A673 (cell line): Measurements from ENCODE around the gene LATS2. TPM values are rescaled to one million over a fixed set of nuclear protein-coding genes. Genes with fewer than 3 reads are reported as not detected.

Experiments
- BruUV-seq: library from RNA; stranded (reverse); fragments of 400-500 nt; replicated peaks from 2 replicates; lab custom pipeline; 2021; lab: Mats Ljungman, UMichigan
- CTCF ChIA-PET: fragments of 300-600 bp; sonication (Branson Sonifier 250); formaldehyde crosslinking; loops from one replicate; lab custom pipeline; 2022; ENCODE audit warnings: antibody characterized with exemption; lab: Charles Lee
- POLR2A ChIA-PET: fragments of 300-600 bp; sonication (Branson Sonifier 250); formaldehyde crosslinking; loops from one replicate; lab custom pipeline; 2022; ENCODE audit warnings: antibody characterized with exemption; ENCODE audit not compliant: low non-redundant PET; lab: Charles Lee
- DNase-seq: peaks from one replicate; pipeline ENCODE4 v3.0.0-alpha.2; 2015; ENCODE audit warnings: low spot score
- H3K27ac ChIP-seq: fragments of 200-600 bp; sonication (generic); 2 replicates; pipeline ENCODE4 v1.5.1; 2016; ENCODE audit warnings: mixed run types, low read depth, mild to moderate bottlenecking, mixed read lengths, antibody characterized with exemption, low read length; ENCODE audit not compliant: poor library complexity, severe bottlenecking
- H3K27me3 ChIP-seq: fragments of 200-600 bp; sonication (generic); replicated peaks from 2 replicates; pipeline ENCODE4 v1.6.1; 2017; ENCODE audit warnings: mixed run types, low read depth, mild to moderate bottlenecking, mixed read lengths, antibody characterized with exemption, low read length; ENCODE audit not compliant: insufficient read depth, poor library complexity
- H3K36me3 ChIP-seq: fragments of 200-600 bp; sonication (generic); 2 replicates; pipeline ENCODE4 v1.6.1; 2016; ENCODE audit warnings: mixed run types, mild to moderate bottlenecking, mixed read lengths, antibody characterized with exemption, low read length; ENCODE audit not compliant: insufficient read depth, poor library complexity, severe bottlenecking
- H3K4me1 ChIP-seq: fragments of 200-600 bp; sonication (generic); 2 replicates; pipeline ENCODE4 v1.6.1; 2017; ENCODE audit warnings: mixed run types, mild to moderate bottlenecking, mixed read lengths, antibody characterized with exemption, low read length; ENCODE audit not compliant: insufficient read depth, poor library complexity, severe bottlenecking
- H3K4me3 ChIP-seq: fragments of 200-600 bp; sonication (generic); 2 replicates; pipeline ENCODE4 v1.5.1; 2016; ENCODE audit warnings: low read depth, mixed run types, mild to moderate bottlenecking, mixed read lengths, low read length; ENCODE audit not compliant: poor library complexity, severe bottlenecking
- H3K9me3 ChIP-seq: fragments of 200-600 bp; sonication (generic); 2 replicates; pipeline ENCODE4 v1.6.1; 2016; ENCODE audit warnings: mixed run types, low read depth, mild to moderate bottlenecking, mixed read lengths, antibody characterized with exemption, low read length; ENCODE audit not compliant: poor library complexity, severe bottlenecking
- CTCF ChIP-seq: fragments of 300-800, 200-600 bp; sonication (generic); conservative IDR thresholded peaks from 2 replicates; pipeline ENCODE4 v1.5.1; 2017; ENCODE audit warnings: low read depth, mild to moderate bottlenecking, antibody characterized with exemption, low read length, moderate library complexity, mixed read lengths
- EZH2 ChIP-seq: fragments of 200-600 bp; sonication (generic); IDR thresholded peaks from 2 replicates; pipeline ENCODE4 v1.6.1; 2017; ENCODE audit warnings: borderline replicate concordance, low read depth, mild to moderate bottlenecking, mixed read lengths, antibody characterized with exemption, low read length; ENCODE audit not compliant: poor library complexity, severe bottlenecking
- intact Hi-C: fragments of 100-400 bp; cut with micrococcal nuclease; formaldehyde crosslinking; loops from one replicate; pipeline ENCODE4 v1.10.0; 2022; ENCODE audit not compliant: unreplicated experiment
- total RNA-seq: library from RNA; stranded (reverse); gene quantifications from 2 replicates; pipeline ENCODE4 v1.2.3, GENCODE V29; 2021

The LATS2 gene
- total RNA-seq, 1 experiment from 2014 or later: 13.1 TPM

DNA sequence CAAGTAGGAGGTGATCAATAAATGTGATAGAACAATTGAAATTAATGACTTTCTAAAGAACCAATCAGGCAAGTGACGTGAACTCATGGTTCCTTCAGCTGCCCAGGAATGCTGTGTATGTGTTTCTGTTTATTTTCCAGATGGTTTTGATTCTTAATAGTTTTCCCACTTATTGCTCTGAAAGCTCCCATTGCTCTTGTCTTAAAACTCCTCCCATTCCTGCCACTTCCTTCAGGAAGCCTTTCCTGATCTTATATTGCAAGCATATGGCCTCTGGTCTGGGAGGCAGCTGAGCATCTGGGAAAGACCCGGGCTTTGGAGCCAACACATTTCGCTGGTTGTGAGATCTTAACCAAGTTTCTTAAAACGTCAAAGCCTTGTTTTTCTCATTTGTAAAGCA, 17.1 kb upstream of the LATS2 start:
- no peak overlapping the region for H3K4me3 ChIP-seq
- TF ChIP-seq CTCF: no peak
- TF ChIP-seq EZH2: no peak
- H3K27ac ChIP-seq: no peak overlapping the region
- CTCF ChIA-PET: interaction anchor here (0.6 kb wide), 1 partner anchor 132 kb away, joined by 5 read pairs; no protein-coding TSS in a partner anchor
- BruUV-seq: no TSS peak
- POLR2A ChIA-PET: no interaction called here
- intact Hi-C loops: no loop called here
- no peak for DNase-seq
- no peaks in the 10 kb centered on the region for H3K4me1 ChIP-seq
- no peaks in the 10 kb centered on the region for H3K9me3 ChIP-seq
- H3K27me3 ChIP-seq: no peaks in the 10 kb centered on the region
- H3K36me3 ChIP-seq: no peaks in the 10 kb centered on the region

DNA sequence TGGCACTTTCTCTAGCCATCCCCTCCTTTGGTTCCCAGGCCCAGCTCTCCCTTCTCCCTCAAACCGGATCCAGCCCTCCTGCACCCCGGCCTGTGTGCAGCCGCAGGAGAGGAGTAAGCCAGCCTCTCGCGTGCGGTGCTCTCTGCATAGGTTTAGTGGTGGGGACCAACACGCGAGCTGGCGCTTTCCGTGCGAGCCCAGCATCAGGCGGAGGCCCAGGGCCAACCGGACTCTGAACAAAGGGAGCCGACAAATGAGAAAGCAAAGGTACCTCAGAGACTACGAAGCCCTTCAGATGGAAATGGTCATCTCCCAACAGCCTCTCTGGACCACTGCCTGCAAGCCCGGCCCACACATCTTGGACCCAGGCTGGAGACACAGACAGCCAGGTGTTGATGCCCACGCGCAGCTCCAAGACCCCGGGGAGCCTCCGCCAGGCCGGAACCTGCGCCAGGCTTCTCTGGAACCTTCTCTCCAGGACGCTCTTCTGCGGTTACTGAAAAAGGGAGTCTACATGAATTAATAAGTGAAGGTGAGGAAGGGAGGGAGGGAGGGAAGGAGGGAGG, 16.5 kb upstream of the LATS2 start:
- intact Hi-C loops: no loop called here
- TF ChIP-seq CTCF: no peak
- TF ChIP-seq EZH2: no peak
- Histone ChIP-seq H3K4me3 (no peak overlapping the region), H3K36me3 (no peaks in the 10 kb centered on the region), H3K4me1 (no peaks in the 10 kb centered on the region), H3K27ac (no peak overlapping the region), H3K9me3 (no peaks in the 10 kb centered on the region), H3K27me3 (no peaks in the 10 kb centered on the region)
- no peak for DNase-seq
- BruUV-seq: no TSS peak
- ChIA-PET CTCF (interaction anchor here (0.6 kb wide), 1 partner anchor 131 kb away, joined by 5 read pairs; no protein-coding TSS in a partner anchor), POLR2A (no interaction called here)

GRCh38 chr13:21077076-21077787, 15.8 kb upstream of the LATS2 start:
- Histone ChIP-seq H3K9me3 (no peaks in the 10 kb centered on the region), H3K27ac (no peak overlapping the region), H3K27me3 (no peaks in the 10 kb centered on the region), H3K4me1 (no peaks in the 10 kb centered on the region), H3K36me3 (no peaks in the 10 kb centered on the region), H3K4me3 (no peak overlapping the region)
- ChIA-PET CTCF (no interaction called here), POLR2A (interaction anchor here (0.7 kb wide), 1 partner anchor 22 kb away, joined by 6 read pairs; no protein-coding TSS in a partner anchor)
- intact Hi-C loops: no loop called here
- no peak for TF ChIP-seq EZH2
- no peak for TF ChIP-seq CTCF
- no peak for DNase-seq
- no TSS peak for BruUV-seq
